IMR-90 (cell line): ENCODE results near the gene GNE.

Source experiments
- BHLHE40 ChIP-seq: fragments of 150-350 bp; IDR thresholded peaks from 2 replicates; pipeline ENCODE4 v1.6.1; 2016; ENCODE audit warnings: mild to moderate bottlenecking, low read depth, low read length
- CTCF ChIP-seq: conservative IDR thresholded peaks from 2 replicates; pipeline ENCODE4 v1.5.1; 2012; ENCODE audit warnings: mild to moderate bottlenecking, low read depth, low read length, improper control_type of control experiment
- POLR2A ChIP-seq: IDR thresholded peaks from 2 replicates; pipeline ENCODE4 v1.6.1; 2012; ENCODE audit warnings: mild to moderate bottlenecking, low read depth, low read length
- RCOR1 ChIP-seq: IDR thresholded peaks from 2 replicates; pipeline ENCODE4 v1.6.1; 2012; ENCODE audit warnings: mild to moderate bottlenecking, low read length, improper control_type of control experiment; ENCODE audit not compliant: insufficient replicate concordance
- SMC3 ChIP-seq: fragments of 150-350 bp; IDR thresholded peaks from 2 replicates; pipeline ENCODE4 v1.6.1; 2016; ENCODE audit warnings: low read depth, mild to moderate bottlenecking, antibody characterized with exemption, low read length, moderate library complexity

GRCh38 chr9:36282275-36282674, 24.0 kb upstream of the GNE start:
- no peak for TF ChIP-seq POLR2A
- no peak for TF ChIP-seq CTCF
- no peak for TF ChIP-seq RCOR1
- TF ChIP-seq BHLHE40 = no peak
- no peak for TF ChIP-seq SMC3
